HG03025 (cell line): Measurements from ENCODE around the gene GALR2.

Experiments used
- ATAC-seq: cut with Tn5 transposase; IDR thresholded peaks from one replicate; pipeline ENCODE4 v1.9.1; 2021; ENCODE audit warnings: mild to moderate bottlenecking, moderate library complexity; ENCODE audit not compliant: unreplicated experiment, low FRiP score

GALR2 gene

DNA sequence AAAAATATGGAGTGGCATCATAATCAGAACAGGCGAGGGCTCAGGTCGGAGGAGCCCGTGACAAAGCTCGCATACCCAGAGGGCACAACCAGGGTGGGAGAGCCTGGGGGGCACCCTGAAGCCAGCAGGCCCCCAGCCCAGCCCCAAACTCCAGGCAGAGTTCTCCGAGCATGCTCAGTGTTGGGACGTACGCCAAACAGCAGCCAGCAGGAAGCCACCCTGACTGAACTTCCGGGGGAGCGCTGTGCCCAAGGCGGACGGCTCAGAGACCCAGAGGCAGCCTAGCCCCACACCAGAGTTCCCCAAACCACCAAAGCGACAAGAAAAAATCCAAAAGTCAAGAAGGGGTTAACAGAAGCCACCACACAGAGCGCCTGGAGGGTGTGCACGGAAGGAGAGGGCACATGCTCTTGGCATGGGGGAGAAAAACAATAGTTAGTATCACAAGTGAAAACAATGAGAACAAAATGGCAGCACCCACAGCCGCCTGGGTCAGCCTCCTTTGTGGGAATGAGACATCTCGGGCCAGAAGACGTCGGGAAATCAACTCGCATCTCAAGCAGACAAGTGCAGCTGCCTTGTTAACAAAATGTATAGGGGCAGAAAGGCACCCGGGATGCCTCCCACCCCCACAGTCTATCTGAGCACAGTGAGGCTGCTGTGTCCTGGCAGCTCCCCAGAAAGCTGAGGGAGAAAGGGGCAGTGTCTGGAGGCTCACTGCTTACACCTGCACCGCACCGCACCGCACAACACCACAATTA, 17.1 kb downstream of the GALR2 start:
- no peak for ATAC-seq

GRCh38 chr17:76092526-76093413, 18.2 kb downstream of the GALR2 start:
- no peak for ATAC-seq

GRCh38 chr17:76094046-76094445, 19.5 kb downstream of the GALR2 start:
- ATAC-seq = no peak

- ATAC-seq = no peak
Observed at GRCh38 chr17:76095943-76096342, 21.4 kb downstream of the GALR2 start.

DNA sequence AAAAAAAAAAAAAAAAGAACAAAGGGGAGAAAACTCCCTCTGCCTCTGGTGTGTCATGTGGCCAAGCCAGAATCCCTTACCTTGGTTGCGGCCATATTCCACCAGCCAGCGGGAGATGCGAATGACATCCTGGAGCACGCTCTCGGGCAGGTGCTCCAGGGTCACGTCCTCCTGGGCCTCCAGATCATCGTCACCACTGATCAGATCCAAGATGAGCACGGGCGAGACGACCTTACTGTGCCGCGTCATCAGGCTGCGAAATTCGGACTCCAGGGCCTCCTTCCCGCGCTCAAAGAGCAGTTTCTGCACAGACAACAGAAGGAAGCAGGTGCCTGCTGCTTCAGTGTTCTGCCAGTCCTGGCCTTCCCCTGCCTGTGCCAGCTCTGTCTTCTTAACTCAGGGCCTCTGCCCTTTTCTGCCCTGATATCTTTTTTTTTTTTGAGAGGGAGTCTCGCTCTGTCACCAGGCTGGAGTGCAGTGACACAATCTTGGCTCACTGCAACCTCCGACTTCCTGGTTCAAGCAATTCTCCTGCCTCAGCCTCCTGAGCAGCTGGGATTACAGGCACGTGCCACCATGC, 23.2 kb downstream of the GALR2 start:
- ATAC-seq = no peak

- ATAC-seq = peak; percentile 26
Observed at GRCh38 chr17:76102944-76103273, 28.3 kb downstream of the GALR2 start.

DNA sequence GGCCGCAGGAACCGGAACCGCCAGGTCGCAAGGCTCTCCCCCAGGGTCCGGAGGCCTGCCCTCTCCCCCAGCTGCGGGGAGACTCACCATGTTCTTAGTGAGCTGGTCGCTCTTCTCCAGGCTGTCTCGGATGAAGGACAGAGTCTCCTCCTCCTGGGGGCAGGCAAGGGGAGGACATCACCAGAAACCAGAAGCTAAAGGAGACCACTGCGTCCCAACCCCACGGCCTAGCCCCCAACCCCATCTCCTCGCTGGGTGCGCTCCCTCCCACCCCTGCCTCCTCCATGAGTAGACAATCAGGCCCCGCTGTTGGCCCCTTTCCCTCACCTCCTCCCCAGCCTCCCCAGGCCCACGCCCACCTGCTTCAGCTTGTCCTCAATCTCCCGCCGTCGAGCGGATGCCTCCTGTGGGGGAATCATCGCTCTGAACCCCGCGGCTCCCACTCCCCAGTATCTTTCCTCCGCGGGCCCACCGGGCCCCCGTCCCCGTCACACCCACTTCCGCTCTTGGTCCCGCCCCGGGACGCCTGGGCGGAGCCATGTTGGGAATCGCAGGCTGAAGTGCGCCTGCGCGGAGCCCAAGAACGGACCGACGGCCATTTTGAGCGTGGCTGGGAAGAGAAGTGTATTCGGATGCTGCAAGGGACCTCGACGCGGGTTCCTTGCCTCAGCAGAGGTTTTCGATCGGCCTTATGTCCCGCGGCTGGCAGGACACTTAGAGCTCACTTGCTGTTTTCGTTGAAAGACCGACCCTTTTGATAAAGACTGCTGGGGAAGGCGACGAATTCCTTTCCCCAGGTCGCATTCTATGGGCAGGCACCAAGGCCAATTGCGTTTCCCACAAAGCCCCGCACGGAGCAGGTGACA, 28.9 kb downstream of the GALR2 start, which contains the start of gene EXOC7:
EXOC7 (minus strand) TSS at position 514 of the 866 bp plus-strand sequence; CDS start at position 419, 95 bp downstream.
- ATAC-seq = peak; percentile 79

GRCh38 chr17:76104140-76104895, 29.7 kb downstream of the GALR2 start:
- no peak for ATAC-seq

- no peak for ATAC-seq
Observed at GRCh38 chr17:76104896-76105231, 30.3 kb downstream of the GALR2 start.

GRCh38 chr17:76106703-76107102, 32.1 kb downstream of the GALR2 start:
- ATAC-seq = no peak

DNA sequence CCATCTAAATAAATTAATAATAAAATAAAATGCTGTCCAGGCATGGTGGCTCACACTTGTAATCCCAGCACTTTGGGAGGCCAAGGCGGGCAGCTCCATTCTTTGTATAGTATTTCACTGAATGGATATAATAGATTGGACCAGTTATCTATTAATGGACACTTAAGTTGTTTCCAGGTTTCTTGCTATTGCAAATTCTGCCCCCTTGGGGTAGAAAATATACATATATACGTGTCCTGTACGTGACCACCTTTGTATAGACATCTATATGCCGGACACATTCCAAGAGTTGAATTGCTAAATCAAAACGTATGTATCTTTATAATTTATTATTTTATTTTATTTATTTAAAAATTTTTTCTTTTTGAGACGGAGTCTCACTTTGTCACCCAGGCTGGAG, 32.9 kb downstream of the GALR2 start:
- no peak for ATAC-seq

DNA sequence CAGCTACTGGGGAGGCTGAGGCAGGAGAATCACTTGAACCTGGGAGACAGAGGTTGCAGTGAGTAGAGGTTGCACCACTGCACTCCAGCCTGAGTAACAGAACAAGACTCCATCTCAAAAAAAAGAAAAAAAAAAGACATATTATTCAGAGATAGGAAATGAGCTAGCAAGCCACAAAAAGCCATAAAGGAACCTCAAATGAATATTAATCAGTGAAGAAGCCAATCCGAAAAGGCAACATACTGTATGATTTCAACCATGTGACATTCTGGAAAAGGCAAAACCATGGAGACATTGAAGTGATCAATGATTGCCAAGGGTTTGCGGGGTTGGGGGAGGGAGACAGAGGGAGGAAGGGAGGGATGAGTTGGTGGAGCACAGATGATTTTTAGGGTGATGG, 37.4 kb downstream of the GALR2 start:
- no peak for ATAC-seq

DNA sequence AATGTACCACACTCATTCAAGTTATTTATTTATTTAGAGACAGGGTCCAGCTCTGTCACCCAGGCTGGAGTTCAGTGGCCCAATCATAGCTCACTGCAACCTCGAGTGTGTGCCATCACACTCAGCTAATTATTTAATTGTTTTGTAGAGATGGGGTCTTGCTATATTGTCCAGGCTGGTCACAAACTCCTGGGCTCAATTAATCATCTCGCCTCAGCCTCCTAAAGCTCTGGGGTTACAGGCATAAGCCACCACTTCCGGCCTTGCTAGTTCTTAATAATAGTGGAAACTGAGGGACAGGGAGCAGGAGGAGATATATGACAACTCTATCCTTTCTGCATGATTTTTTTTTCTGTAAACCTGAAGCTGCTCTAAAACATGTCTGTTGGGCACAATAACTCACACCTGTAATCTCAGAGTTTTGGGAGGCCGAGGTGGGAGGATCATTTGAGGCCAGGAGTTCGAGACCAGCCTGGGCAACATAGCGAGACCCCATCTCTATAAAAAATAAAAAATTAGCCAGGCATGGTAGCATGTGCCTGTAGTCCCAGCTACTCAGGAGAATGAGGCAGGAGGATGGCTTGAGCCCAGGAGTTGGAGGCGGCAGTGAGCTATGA, 40.7 kb downstream of the GALR2 start:
- no peak for ATAC-seq

DNA sequence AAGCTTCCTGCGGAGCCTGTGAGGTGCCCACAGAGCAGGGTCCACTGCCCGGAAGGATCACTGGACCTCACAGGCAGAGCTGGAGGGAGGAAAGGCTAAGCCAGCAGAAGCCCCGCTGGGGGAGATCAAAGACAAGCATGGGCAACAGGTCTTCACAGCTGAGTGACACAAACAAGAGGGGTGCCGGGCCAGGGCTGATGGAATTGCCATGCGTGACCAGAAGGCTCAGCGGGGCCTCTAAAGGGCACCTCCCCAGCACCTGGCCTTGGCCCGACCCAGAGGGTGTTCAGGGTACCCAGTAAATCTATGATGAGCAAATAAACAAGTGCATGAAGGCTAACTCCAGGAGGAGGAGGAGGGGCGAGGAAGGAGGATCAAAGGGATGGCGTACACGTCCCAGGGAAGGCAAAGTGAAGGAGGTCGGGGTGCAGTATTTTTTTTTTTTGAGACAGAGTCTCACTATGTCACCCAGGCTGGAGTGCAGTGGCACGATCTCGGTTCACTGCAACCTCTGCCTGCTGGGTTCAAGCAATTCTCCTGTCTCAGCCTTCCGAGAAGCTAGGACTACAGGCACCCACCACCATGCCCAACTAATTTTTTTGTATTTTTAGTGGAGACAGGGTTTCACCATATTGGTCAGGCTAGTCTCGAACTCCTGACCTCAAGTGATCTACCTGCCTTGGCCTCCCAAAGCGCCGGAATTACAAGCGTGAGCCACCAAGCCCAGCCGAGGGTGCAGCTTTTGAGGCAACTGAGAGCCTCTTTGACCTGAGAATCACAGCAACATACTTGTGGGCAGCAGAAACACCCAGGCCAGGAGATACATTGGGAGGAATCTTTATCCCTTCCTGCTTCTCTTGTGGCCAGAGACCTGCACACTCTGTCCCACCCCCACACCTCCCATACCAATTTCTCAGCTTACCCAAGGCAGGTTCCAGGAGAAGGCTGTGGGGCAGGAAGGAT, 45.1 kb downstream of the GALR2 start:
- ATAC-seq = no peak

- no peak for ATAC-seq
Observed at GRCh38 chr17:76120658-76121008, 46.1 kb downstream of the GALR2 start.

GRCh38 chr17:76121932-76122430, 47.4 kb downstream of the GALR2 start:
- no peak for ATAC-seq

GRCh38 chr17:76122431-76123190, 48.0 kb downstream of the GALR2 start:
- no peak for ATAC-seq

DNA sequence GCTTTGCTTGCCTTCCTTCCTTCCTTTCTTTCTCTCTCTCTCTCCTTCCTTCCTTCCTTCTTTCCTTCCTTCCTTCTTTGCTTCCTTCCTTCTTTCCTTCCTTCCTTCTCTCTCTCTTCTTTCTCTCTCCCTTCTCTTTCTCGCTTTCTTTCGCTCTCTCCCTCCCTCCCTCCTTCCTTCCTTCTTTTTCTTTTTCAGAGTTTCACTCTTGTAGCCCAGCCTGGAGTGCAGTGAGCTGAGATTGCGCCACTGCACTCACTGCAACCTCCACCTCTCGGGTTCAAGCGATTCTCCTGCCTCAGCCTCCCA, 48.6 kb downstream of the GALR2 start:
- no peak for ATAC-seq
